CD4-positive, alpha-beta T cell treated with Interleukin-12 subunit alpha and Interleukin-12 subunit beta, for 1 hour (primary cell): ENCODE results near the gene CEACAM18.

Source experiments
- DNase-seq: peaks from one replicate; pipeline ENCODE4 v3.0.0-alpha.2; 2020

The CEACAM18 gene

DNA sequence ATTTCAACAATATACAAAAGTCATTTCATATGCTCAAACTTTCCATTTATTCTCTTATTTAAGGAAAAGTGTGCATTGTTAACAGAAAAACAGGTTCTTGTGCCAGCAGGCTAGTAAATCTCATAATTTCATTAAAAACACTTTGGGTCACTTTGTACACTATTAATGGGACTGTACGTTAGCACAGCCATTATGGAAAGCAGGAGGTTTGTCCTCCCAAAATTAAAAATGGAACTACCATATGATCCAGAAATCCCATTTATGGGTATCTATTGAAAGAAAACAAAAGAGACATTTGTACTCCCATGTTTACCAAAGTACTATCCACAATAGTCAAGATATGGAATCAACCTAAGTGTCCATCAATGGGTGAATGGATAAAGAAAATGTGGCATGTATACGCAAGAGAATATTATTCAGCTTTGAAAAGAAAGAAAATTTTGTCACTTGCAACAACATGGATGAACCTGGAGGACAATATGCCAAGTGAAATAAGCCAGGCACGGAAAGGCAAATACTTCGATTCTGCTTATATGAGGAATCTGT, 61.6 kb downstream of the CEACAM18 start:
- DNase-seq = no peak
